Mononuclear cell (primary cell): ENCODE results near the gene MKX. TPM values are rescaled to one million over a fixed set of nuclear protein-coding genes. Genes with fewer than 3 reads are reported as not detected.

Experiments
- H3K27me3 ChIP-seq: 2 replicates; pipeline ENCODE4 v1.6.0; 2011; ENCODE audit warnings: low read length, control low read depth; ENCODE audit not compliant: insufficient read depth
- H3K4me1 ChIP-seq: 2 replicates; pipeline ENCODE4 v1.5.1; 2011; ENCODE audit warnings: mild to moderate bottlenecking, low read length, control low read depth; ENCODE audit not compliant: insufficient read depth
- H3K4me3 ChIP-seq: 2 replicates; pipeline ENCODE4 v1.5.1; 2011; ENCODE audit warnings: mild to moderate bottlenecking, low read length, moderate library complexity
- H3K9me3 ChIP-seq: 2 replicates; pipeline ENCODE4 v1.5.1; 2011; ENCODE audit warnings: low read depth, mild to moderate bottlenecking, control low read depth, low read length
- total RNA-seq: library from RNA; depleted of rRNA; stranded (reverse); fragments of >200 nt; gene quantifications from one replicate; pipeline ENCODE4 v1.2.3, GENCODE V29; 2012

MKX gene
- not detected for total RNA-seq

- H3K27me3 ChIP-seq: peaks cover 96% of the 10 kb centered on the region
- no peak within 1 kb of the TSS for H3K4me3 ChIP-seq
- peaks cover 60% of the 10 kb centered on the region for H3K4me1 ChIP-seq
- no peaks in the 10 kb centered on the region for H3K9me3 ChIP-seq
These were observed at the start of gene MKX for GRCh38 chr10:27745732-27746396. Gene MKX (minus strand): TSS chr10:27745819. CDS start chr10:27743415, 2,404 bp downstream.

GRCh38 chr10:27794157-27794556 is 48.5 kb upstream of the MKX start:
- Histone ChIP-seq H3K4me3 (no peak overlapping the region), H3K27me3 (peaks cover 4% of the 10 kb centered on the region), H3K9me3 (no peaks in the 10 kb centered on the region)

GRCh38 chr10:27792216-27792615 is 46.6 kb upstream of the MKX start:
- no peaks in the 10 kb centered on the region for H3K4me1 ChIP-seq
- peaks cover 4% of the 10 kb centered on the region for H3K27me3 ChIP-seq
- no peaks in the 10 kb centered on the region for H3K9me3 ChIP-seq
- no peak overlapping the region for H3K4me3 ChIP-seq

More at GRCh38 chr10:27794157-27794556, 48.5 kb upstream of the MKX start:
- H3K4me1 ChIP-seq: no peaks in the 10 kb centered on the region

- H3K4me1 ChIP-seq: no peaks in the 10 kb centered on the region
- no peak overlapping the region for H3K4me3 ChIP-seq
- no peaks in the 10 kb centered on the region for H3K27me3 ChIP-seq
- no peaks in the 10 kb centered on the region for H3K9me3 ChIP-seq
These were observed 38.7 kb upstream of the MKX start for GRCh38 chr10:27784272-27784671.

GRCh38 chr10:27783660-27784059 is 38.0 kb upstream of the MKX start:
- H3K27me3 ChIP-seq: no peaks in the 10 kb centered on the region
- no peaks in the 10 kb centered on the region for H3K9me3 ChIP-seq
- H3K4me3 ChIP-seq: no peak overlapping the region
- H3K4me1 ChIP-seq: no peaks in the 10 kb centered on the region

GRCh38 chr10:27779462-27780015 is 33.9 kb upstream of the MKX start:
- H3K27me3 ChIP-seq: no peaks in the 10 kb centered on the region
- no peak overlapping the region for H3K4me3 ChIP-seq
- H3K9me3 ChIP-seq: no peaks in the 10 kb centered on the region
- H3K4me1 ChIP-seq: no peaks in the 10 kb centered on the region

- no peaks in the 10 kb centered on the region for H3K4me1 ChIP-seq
- peaks cover 11% of the 10 kb centered on the region for H3K27me3 ChIP-seq
- H3K9me3 ChIP-seq: no peaks in the 10 kb centered on the region
- H3K4me3 ChIP-seq: no peak overlapping the region
These were observed 29.2 kb upstream of the MKX start for GRCh38 chr10:27774831-27775230.

- Histone ChIP-seq H3K9me3 (no peaks in the 10 kb centered on the region), H3K4me1 (no peaks in the 10 kb centered on the region), H3K27me3 (peaks cover 11% of the 10 kb centered on the region), H3K4me3 (no peak overlapping the region)
These were observed 25.6 kb upstream of the MKX start for GRCh38 chr10:27771231-27771630.

GRCh38 chr10:27770181-27770580 is 24.6 kb upstream of the MKX start:
- H3K27me3 ChIP-seq: peaks cover 11% of the 10 kb centered on the region
- no peak overlapping the region for H3K4me3 ChIP-seq
- H3K9me3 ChIP-seq: no peaks in the 10 kb centered on the region
- H3K4me1 ChIP-seq: no peaks in the 10 kb centered on the region

- Histone ChIP-seq H3K4me1 (no peaks in the 10 kb centered on the region), H3K27me3 (peaks cover 13% of the 10 kb centered on the region), H3K9me3 (no peaks in the 10 kb centered on the region), H3K4me3 (no peak overlapping the region)
These were observed 15.2 kb upstream of the MKX start for GRCh38 chr10:27760867-27761266.

GRCh38 chr10:27759483-27760272 is 14.1 kb upstream of the MKX start:
- Histone ChIP-seq H3K27me3 (peaks cover 22% of the 10 kb centered on the region), H3K4me3 (no peak overlapping the region), H3K9me3 (no peaks in the 10 kb centered on the region)

GRCh38 chr10:27752673-27753237 is 7.1 kb upstream of the MKX start:
- H3K4me3 ChIP-seq: no peak overlapping the region
- H3K27me3 ChIP-seq: peaks cover 52% of the 10 kb centered on the region
- H3K4me1 ChIP-seq: no peaks in the 10 kb centered on the region
- no peaks in the 10 kb centered on the region for H3K9me3 ChIP-seq

More at GRCh38 chr10:27759483-27760272, 14.1 kb upstream of the MKX start:
- H3K4me1 ChIP-seq: no peaks in the 10 kb centered on the region

GRCh38 chr10:27748601-27749000 is 3.0 kb upstream of the MKX start:
- no peaks in the 10 kb centered on the region for H3K9me3 ChIP-seq
- peaks cover 78% of the 10 kb centered on the region for H3K27me3 ChIP-seq
- no peak overlapping the region for H3K4me3 ChIP-seq
- H3K4me1 ChIP-seq: peaks cover 35% of the 10 kb centered on the region

GRCh38 chr10:27747096-27747451 is 1.5 kb upstream of the MKX start:
- Histone ChIP-seq H3K4me1 (peaks cover 48% of the 10 kb centered on the region), H3K9me3 (no peaks in the 10 kb centered on the region), H3K27me3 (peaks cover 91% of the 10 kb centered on the region), H3K4me3 (no peak overlapping the region)

GRCh38 chr10:27746397-27747095 is 927 bp upstream of the MKX start:
- peaks cover 53% of the 10 kb centered on the region for H3K4me1 ChIP-seq

More at GRCh38 chr10:27746397-27747095, 927 bp upstream of the MKX start:
- no peak overlapping the region for H3K4me3 ChIP-seq
- peaks cover 94% of the 10 kb centered on the region for H3K27me3 ChIP-seq
- H3K9me3 ChIP-seq: no peaks in the 10 kb centered on the region
